Pancreas (tissue), 10 donors: ENCODE data around the gene PAPOLB. TPM values are rescaled to one million over a fixed set of nuclear protein-coding genes. Genes with fewer than 3 reads are reported as not detected.

Experiments used
- ATAC-seq, 4 donors: fragments of 200-7000 bp; cut with Tn5 transposase; one replicate each; pipeline versions ENCODE4 v1.8.0 to v1.9.1; 2020; ENCODE audit warnings: mild to moderate bottlenecking in 4 of 4, moderate library complexity in 4 of 4
- DNase-seq, 6 donors: peaks; one replicate each; pipeline ENCODE4 v3.0.0-alpha.2; 2020
- FAIRE-seq: peaks from 2 replicates; lab custom pipeline; 2012; peaks lifted over from hg19 to GRCh38; lab: Jason Lieb, UNC
- H3K27ac ChIP-seq, 4 donors: fragments of 200-600 bp; sonication (generic); 1 replicate in 3 of 4; 2 replicates in 1 of 4; pipeline versions ENCODE4 v1.5.0 to v1.8.0; 2020
- H3K27me3 ChIP-seq, 4 donors: fragments of 200-600 bp; one replicate each; pipeline ENCODE4 v1.8.0; 2021
- H3K36me3 ChIP-seq, 3 donors: fragments of 200-600 bp; sonication (generic) in 1 of 3; one replicate each; pipeline versions ENCODE4 v1.5.0 to v1.8.0; 2020 to 2021
- H3K4me1 ChIP-seq, 3 donors: fragments of 200-600 bp; one replicate each; pipeline ENCODE4 v1.8.0; 2021
- H3K4me3 ChIP-seq, 4 donors: fragments of 200-600 bp; sonication (generic) in 2 of 4; one replicate each; pipeline versions ENCODE4 v1.5.0 to v1.8.0; 2020 to 2021
- H3K9me3 ChIP-seq, 4 donors: fragments of 200-600 bp; one replicate each; pipeline ENCODE4 v1.8.0; 2021
- CTCF ChIP-seq, 4 donors: fragments of 200-600 bp; sonication (generic) in 3 of 4; IDR thresholded peaks; one replicate each; pipeline versions ENCODE4 v1.5.0 to v1.8.0; 2021; ENCODE audit warnings: antibody characterized with exemption in 4 of 4
- WGBS, 2 donors: extraction: QIAGEN DNeasy Blood & Tissue Kit; methylation state at CpG; one replicate each; pipeline ENCODE4 v1.1.7; 2013; 5-methylcytosine and 5-hydroxymethylcytosine counted together
- intact Hi-C, 3 donors: fragments of 100-400 bp; cut with DNase I; formaldehyde crosslinking; loops; one replicate each; pipeline versions ENCODE4 v1.11.1 to v1.14.2; 2022
- polyA plus RNA-seq, 2 donors: library from polyadenylated mRNA; stranded (reverse); fragments of 200-250 nt; gene quantifications; one replicate each; pipeline ENCODE4 v1.2.3, GENCODE V29; 2013
- total RNA-seq, 6 donors: library from RNA; stranded (reverse); fragmentation: NEBNext Ultra II Directional in 4 of 6; extraction: Animal tissue kit (Norgen Biotek cat#: 25700) in 4 of 6; gene quantifications; one replicate each; pipeline versions ENCODE4 v1.2.1 to v1.2.4, GENCODE V29; 2021 to 2023
- donor health status: healthy with polysubstance abuse.
- donor health status: DM: no; HTN: no; CAD: no; lungs with moderate emphysema.
- donor health status: DM: no; HTN: no; CAD: no.
- donor health status: control.
- donor health status: control.
- donor health status: Bipolar disorder and iron deficiency.
- donor health status: DM: yes; HTN: yes; CAD: no.
- donor health status: DM: no; HTN: no; CAD: no.
- donor health status: DM: no; HTN: no; CAD: no.
- donor health status: DM: yes; HTN: yes; CAD: no.

PAPOLB gene
- total and polyA plus RNA-seq, 8 donors, result 0.03 to 0.09 (median 0.05) TPM; not detected in 5

DNA sequence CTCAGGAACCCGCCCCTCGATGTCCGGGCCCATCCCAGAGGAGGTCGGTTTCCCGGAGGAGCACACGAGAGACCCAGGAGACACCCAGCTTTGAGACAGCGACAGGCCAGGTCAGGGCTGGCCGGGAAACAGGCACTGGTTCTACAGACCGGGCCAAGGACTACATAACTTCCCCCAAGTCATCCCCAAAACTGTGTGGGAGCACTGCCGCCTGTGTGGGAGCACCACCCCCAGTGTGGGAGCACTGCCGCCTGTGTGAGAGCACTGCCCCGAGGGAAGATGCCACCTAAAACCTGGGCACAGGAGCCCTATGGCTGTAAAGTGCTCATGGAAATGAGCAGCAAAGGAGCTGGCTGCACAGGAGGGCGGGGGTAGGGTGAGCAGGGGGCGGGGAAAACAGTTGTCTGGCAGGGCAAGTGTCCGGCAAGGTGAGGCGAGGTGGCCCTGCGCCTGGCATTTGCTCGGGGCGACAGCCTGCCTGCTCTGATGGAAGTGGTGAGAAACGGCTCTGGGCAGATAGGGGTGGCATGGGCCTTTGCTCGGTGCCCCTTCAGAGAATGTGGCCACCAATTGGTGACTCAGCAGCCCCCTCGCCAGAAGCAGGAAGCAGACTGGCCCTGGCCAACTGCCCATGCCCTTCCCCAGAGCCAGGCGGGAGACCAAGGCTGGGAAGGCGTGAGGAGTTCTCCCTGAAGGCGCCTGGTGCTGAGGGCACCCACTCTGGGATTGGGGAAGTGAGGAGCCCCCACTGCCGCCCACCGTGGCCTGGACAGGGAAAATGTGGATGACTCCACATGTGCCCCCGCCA lies 26.2 kb downstream of the PAPOLB start:
- no peak for FAIRE-seq
- H3K36me3 ChIP-seq, result no peaks in the 10 kb centered on the region
- intact Hi-C loops, result no loop called here

DNA sequence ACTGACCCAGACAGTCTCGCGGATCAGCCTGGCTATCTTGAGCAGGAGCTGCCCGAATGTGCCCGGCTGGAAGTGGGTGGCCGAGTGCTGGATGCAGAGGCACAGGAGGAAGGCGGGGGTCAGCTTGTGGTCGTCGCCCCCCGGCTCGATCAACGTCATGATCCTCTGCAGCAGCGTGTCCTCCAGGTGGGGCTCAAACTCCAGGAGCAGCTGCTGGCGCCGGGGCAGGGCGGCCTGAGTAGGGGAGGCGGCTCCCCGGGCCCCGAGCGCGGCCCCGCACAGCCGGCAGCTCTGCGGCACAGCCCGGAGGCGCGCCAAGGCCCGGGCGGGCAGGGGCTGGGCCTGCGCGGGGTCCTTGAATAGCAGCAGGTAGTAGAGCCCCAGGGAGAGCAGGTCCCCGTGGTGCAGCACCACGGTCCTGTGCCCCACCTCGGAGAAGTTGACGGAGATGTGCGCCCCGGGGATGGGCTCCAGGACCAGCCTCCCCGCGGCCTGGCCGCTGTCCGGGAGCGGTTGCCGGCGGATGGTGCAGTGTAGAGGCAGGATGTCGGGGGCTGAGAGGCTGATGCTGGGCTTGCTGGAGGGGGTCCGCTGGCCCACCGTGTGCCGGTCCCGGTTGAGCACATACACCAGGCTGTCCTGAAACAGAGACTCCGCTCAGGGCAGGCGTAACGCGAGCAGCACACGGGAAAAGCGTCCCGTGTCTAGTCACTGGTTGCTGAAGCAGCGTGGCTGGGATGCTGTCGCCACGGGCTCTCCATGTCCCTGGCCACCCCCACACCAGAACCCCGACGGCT lies 27.0 kb downstream of the PAPOLB start:
- FAIRE-seq (no peak), DNase-seq (peak in 1 of 6 donors; percentile 61), ATAC-seq (no peak)
- Histone ChIP-seq H3K36me3 (no peaks in the 10 kb centered on the region), H3K27me3 (no peaks in the 10 kb centered on the region), H3K4me1 (no peaks in the 10 kb centered on the region), H3K4me3 (peak overlapping the region in 1 of 4 donors; percentile 32), H3K9me3 (no peaks in the 10 kb centered on the region), H3K27ac (no peak overlapping the region)
- 90 to 95% methylated on average over 45 to 60 of the region's 60 CpGs for WGBS, 2 donors
- TF ChIP-seq CTCF (IDR thresholded peaks at IDR 0.05), result no peak
- intact Hi-C loops, result loop anchor here in 1 of 3 donors (5.0 kb wide), 1 partner anchor 43 kb away; no protein-coding TSS in a partner anchor

More for the DNA sequence above, 26.2 kb downstream of the PAPOLB start:
- no peaks in the 10 kb centered on the region for H3K4me1 ChIP-seq
- H3K9me3 ChIP-seq, result no peaks in the 10 kb centered on the region
- TF ChIP-seq CTCF (IDR thresholded peaks at IDR 0.05), result no peak
- H3K27me3 ChIP-seq, result no peaks in the 10 kb centered on the region
- peak; percentile 56 to 77 (median 72) for ATAC-seq
- WGBS, 2 donors, result 69 to 79% methylated on average over 28 of the region's 28 CpGs
- peak overlapping the region in 1 of 4 donors; percentile 32 for H3K4me3 ChIP-seq
- H3K27ac ChIP-seq, result peak overlapping the region in 2 of 4 donors; percentile 39 to 55
- peak in 5 of 6 donors; percentile 29 to 76 (median 67) for DNase-seq

DNA sequence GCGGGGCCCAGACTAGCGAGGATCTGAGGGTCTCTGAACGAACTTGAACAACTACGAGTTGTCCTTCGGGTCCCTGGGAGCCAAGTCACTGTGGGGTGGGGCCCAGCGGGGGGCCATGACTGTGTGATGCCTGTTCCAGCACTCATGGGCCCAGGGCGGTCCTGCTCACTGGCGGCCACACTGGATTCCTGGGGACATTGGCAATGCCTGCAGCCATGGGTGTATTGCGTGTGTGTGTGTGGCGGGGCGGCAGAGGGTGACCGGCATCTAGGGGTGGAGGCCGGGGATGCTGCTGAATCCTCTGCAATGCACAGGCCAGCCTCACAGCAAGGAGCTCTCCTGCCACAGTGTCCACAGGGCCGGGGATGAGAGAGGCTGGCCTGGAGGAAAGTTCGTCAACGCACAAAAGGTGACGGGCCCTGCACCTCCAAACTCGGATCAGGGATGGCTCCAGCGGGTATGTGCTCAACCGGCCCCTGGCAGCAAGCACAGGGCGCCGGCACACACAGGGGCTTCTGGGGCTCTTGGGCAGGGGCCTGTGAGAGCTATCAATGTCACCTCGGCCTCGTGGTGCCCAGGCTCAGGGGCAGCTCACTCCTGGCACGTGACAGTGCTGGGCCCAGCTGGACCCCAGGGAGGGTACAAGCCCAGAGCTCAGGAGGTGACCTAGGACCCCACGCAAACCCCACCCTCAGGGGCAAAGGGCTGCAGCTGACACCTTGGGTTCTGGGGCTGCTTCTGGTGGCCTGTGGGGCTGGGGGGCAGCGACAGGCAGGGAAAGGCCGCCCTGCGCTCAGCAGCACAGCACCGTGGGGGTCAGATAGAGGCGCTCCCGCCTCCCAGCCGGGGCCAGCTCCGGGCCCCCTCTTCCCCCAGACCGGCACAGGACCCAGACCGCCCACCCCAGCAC lies 27.9 kb downstream of the PAPOLB start:
- WGBS, 2 donors, result 79 to 85% methylated on average over 33 to 36 of the region's 36 CpGs
- Histone ChIP-seq H3K9me3 (no peaks in the 10 kb centered on the region), H3K4me1 (no peaks in the 10 kb centered on the region), H3K4me3 (no peak overlapping the region), H3K27me3 (no peaks in the 10 kb centered on the region), H3K27ac (no peak overlapping the region), H3K36me3 (no peaks in the 10 kb centered on the region)
- no peak for TF ChIP-seq CTCF (IDR thresholded peaks at IDR 0.05)
- DNase-seq (peak in 1 of 6 donors; percentile 62), ATAC-seq (no peak), FAIRE-seq (no peak)
- intact Hi-C loops, result loop anchor here in 1 of 3 donors (5.0 kb wide), 1 partner anchor 43 kb away; no protein-coding TSS in a partner anchor

- Histone ChIP-seq H3K4me1 (no peaks in the 10 kb centered on the region), H3K4me3 (no peak overlapping the region), H3K27me3 (no peaks in the 10 kb centered on the region), H3K9me3 (no peaks in the 10 kb centered on the region), H3K27ac (no peak overlapping the region), H3K36me3 (no peaks in the 10 kb centered on the region)
- 75 to 86% methylated on average over 17 of the region's 17 CpGs for WGBS, 2 donors
- FAIRE-seq, result no peak
- ATAC-seq, result no peak
- intact Hi-C loops, result loop anchor here in 1 of 3 donors (5.0 kb wide), 1 partner anchor 44 kb away; no protein-coding TSS in a partner anchor
- TF ChIP-seq CTCF (IDR thresholded peaks at IDR 0.05), result no peak
- no peak for DNase-seq
These were observed 28.7 kb downstream of the PAPOLB start for GRCh38 chr7:4833176-4833575.
